Stimulated activated CD4-positive, alpha-beta T cell treated with anti-CD3 and anti-CD28 coated beads, Interleukin-2, amount 100 ng/mL, for 48 hours (primary cell): ENCODE data around the gene FMC1.

Experiments
- DNase-seq, 2 donors: peaks; one replicate each; pipeline ENCODE4 v3.0.0-alpha.2; 2020

FMC1 gene

GRCh38 chr7:139387594-139387993 is 46.5 kb downstream of the FMC1 start:
- no peak for DNase-seq

DNA sequence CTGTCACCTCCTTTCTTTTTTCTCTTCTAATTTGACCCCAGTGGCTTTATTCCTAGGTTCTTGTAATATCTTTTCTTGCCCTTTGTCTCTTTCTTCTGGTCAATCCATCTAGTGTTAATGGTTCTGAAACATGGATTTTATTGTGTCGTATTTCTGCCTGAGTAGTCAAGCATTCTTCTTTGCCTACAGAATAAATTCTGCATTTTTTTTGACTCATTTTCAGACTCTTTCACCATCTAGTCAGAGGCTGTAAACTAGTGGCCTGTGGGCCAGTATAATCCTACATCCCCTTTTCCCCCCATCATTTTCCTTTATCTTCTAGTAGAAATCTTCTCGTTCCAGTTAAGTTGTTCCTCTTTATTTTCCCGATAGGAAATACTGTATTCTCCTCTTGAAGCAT is 48.0 kb downstream of the FMC1 start:
- DNase-seq, result no peak

GRCh38 chr7:139389774-139390173 is 48.6 kb downstream of the FMC1 start:
- no peak for DNase-seq

GRCh38 chr7:139393621-139394211 is 52.6 kb downstream of the FMC1 start:
- DNase-seq, result no peak

DNA sequence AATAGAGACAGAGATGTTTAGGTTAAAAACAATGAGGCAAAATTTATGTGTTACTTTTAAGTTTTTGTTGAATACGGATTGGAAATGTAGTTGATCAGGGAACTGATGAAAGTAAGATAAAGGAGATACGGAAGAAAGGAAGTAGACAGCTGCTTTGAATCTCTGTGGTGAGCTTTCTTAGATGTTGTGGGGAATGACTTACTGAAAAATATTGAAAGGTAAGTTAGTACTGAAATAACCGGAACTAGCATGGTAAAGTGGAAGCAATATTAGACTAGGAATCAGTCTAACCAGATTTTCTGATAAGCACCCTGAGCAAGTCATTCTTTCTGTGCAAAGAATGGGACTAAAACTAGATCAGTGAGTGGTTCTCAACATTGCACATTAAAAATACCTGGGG is 53.4 kb downstream of the FMC1 start:
- DNase-seq, result no peak
